Stomach (tissue), 9 donors: ENCODE data around the gene SYDE1. TPM values are rescaled to one million over a fixed set of nuclear protein-coding genes. Genes with fewer than 3 reads are reported as not detected.
"Not testable (repeated sequence)": the region's sequence is repeated elsewhere in the genome, so short reads cannot be mapped to it uniquely, and the experiment has no call there.

Experiments
- DNase-seq, 2 donors: peaks; one replicate each; pipeline versions ENCODE4 v3.0.0 to v3.0.0-alpha.2; 2013 to 2019
- H3K27ac ChIP-seq, 5 donors: fragments of 200-600 bp in 4 of 5; sonication (generic) in 4 of 5; one replicate each; pipeline ENCODE4 v1.5.1; 2013 to 2019; ENCODE audit warnings: mild to moderate bottlenecking in 1 of 5, moderate library complexity in 1 of 5
- H3K27me3 ChIP-seq, 3 donors: fragments of 200-600 bp; sonication (generic); one replicate each; pipeline ENCODE4 v1.5.1; 2017 to 2019; ENCODE audit warnings: mixed run types in 1 of 3
- H3K36me3 ChIP-seq, 4 donors: fragments of 200-600 bp; sonication (generic); 1 replicate in 3 of 4; 2 replicates in 1 of 4; pipeline ENCODE4 v1.5.1; 2016 to 2019
- H3K4me1 ChIP-seq, 4 donors: fragments of 200-600 bp; sonication (generic); one replicate each; pipeline ENCODE4 v1.5.1; 2016 to 2019
- H3K4me3 ChIP-seq, 4 donors: fragments of 200-600 bp; sonication (generic) in 3 of 4; one replicate each; pipeline ENCODE4 v1.5.1; 2016 to 2019; ENCODE audit warnings: mild to moderate bottlenecking in 1 of 4
- H3K9me3 ChIP-seq, 4 donors: fragments of 200-600 bp; sonication (generic); one replicate each; pipeline ENCODE4 v1.5.1; 2016 to 2019
- EP300 ChIP-seq: sonication (generic); formaldehyde crosslinking; IDR thresholded peaks from one replicate; pipeline ENCODE4 v1.6.1; 2017; ENCODE audit warnings: antibody characterized with exemption
- POLR2A ChIP-seq, 4 donors: fragments of 450-650 bp; IDR thresholded peaks; one replicate each; pipeline ENCODE4 v1.6.1; 2016; ENCODE audit warnings: antibody characterized with exemption in 4 of 4, control low read depth in 2 of 4, mild to moderate bottlenecking in 1 of 4, moderate library complexity in 1 of 4
- POLR2AphosphoS5 ChIP-seq, 3 donors: sonication (generic); formaldehyde crosslinking; IDR thresholded peaks; one replicate each; pipeline ENCODE4 v1.6.1; 2016; ENCODE audit warnings: antibody characterized with exemption in 3 of 3
- WGBS, 5 donors: extraction: QIAGEN DNeasy Blood & Tissue Kit in 3 of 5; methylation state at CpG; one replicate each; pipeline versions ENCODE4 v1.1.5 to v1.1.7; 2013 to 2018; 5-methylcytosine and 5-hydroxymethylcytosine counted together
- intact Hi-C: fragments of 100-400 bp; cut with DNase I; formaldehyde crosslinking; loops from one replicate; pipeline ENCODE4 v1.15.1; 2023; ENCODE audit warnings: low total_unique reads
- polyA plus RNA-seq, 3 donors: library from polyadenylated mRNA; stranded (reverse); fragments of 200-250 nt; gene quantifications; one replicate each; pipeline ENCODE4 v1.2.3, GENCODE V29; 2013
- total RNA-seq, 5 donors: library from RNA; depleted of rRNA; stranded (reverse); fragments of >200 nt; gene quantifications; one replicate each; pipeline versions ENCODE4 v1.1.0 to v1.2.3, GENCODE V29; 2014 to 2016
- TF ChIP-seq, protein P1 (sequence below), 7 experiments: fragments of 450-650 bp in 4 of 7; fragments of 200-600 bp in 3 of 7; sonication (generic) in 3 of 7; IDR thresholded peaks; one replicate each; pipeline ENCODE4 v1.5.1; 2016 to 2019; ENCODE audit warnings: antibody characterized with exemption in 7 of 7, control low read depth in 2 of 7, mild to moderate bottlenecking in 1 of 7
- donor health status: healthy with polysubstance abuse.
- donor health status: Bipolar disorder and iron deficiency.
- donor health status: healthy.

Gene SYDE1
- total and polyA plus RNA-seq, 8 donors, result 2.0 to 19.6 (median 9.6) TPM

GRCh38 chr19:15074371-15074770, 32.8 kb upstream of the SYDE1 start:
- TF ChIP-seq POLR2A (IDR thresholded peaks at IDR 0.05) (no peak), EP300 (no peak), POLR2AphosphoS5 (IDR thresholded peaks at IDR 0.05) (no peak)
- TF ChIP-seq, protein P1, sequence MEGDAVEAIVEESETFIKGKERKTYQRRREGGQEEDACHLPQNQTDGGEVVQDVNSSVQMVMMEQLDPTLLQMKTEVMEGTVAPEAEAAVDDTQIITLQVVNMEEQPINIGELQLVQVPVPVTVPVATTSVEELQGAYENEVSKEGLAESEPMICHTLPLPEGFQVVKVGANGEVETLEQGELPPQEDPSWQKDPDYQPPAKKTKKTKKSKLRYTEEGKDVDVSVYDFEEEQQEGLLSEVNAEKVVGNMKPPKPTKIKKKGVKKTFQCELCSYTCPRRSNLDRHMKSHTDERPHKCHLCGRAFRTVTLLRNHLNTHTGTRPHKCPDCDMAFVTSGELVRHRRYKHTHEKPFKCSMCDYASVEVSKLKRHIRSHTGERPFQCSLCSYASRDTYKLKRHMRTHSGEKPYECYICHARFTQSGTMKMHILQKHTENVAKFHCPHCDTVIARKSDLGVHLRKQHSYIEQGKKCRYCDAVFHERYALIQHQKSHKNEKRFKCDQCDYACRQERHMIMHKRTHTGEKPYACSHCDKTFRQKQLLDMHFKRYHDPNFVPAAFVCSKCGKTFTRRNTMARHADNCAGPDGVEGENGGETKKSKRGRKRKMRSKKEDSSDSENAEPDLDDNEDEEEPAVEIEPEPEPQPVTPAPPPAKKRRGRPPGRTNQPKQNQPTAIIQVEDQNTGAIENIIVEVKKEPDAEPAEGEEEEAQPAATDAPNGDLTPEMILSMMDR (IDR thresholded peaks at IDR 0.05), result no peak
- no peak overlapping the region for H3K4me3 ChIP-seq
- H3K4me1 ChIP-seq, result no peaks in the 10 kb centered on the region
- intact Hi-C loops, result no loop called here
- H3K27ac ChIP-seq, result no peak overlapping the region
- no peak for DNase-seq
- peaks cover 0 to 48% (median 0%) of the 10 kb centered on the region in 3 donors for H3K27me3 ChIP-seq
- WGBS, 5 donors, result 49 to 74% (median 53%) methylated on average over 2 of the region's 2 CpGs
- no peaks in the 10 kb centered on the region for H3K36me3 ChIP-seq
- H3K9me3 ChIP-seq, result no peaks in the 10 kb centered on the region

DNA sequence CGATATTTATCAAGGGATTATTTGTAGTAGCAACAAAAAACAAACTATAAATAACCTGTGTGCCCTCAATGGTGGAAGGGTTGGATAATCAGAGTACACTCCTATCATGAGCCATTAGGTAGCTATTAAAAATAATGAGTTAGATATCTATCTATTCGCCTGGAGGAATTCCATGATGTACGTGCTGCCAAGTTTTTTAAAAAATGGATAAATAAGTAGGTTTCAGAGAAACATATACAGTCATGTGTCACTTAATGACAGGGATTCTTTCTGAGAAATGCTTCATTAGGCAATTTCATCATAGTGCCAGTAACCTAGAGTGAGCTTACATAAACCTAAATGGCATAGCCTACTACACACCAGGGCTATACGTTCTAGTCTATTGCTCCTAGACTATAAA, 31.4 kb upstream of the SYDE1 start:
- no peak overlapping the region for H3K4me3 ChIP-seq
- no peaks in the 10 kb centered on the region for H3K9me3 ChIP-seq
- 78 to 87% (median 82%) methylated on average over 4 of the region's 4 CpGs for WGBS, 5 donors
- no peak overlapping the region for H3K27ac ChIP-seq
- intact Hi-C loops, result no loop called here
- no peaks in the 10 kb centered on the region for H3K4me1 ChIP-seq
- H3K27me3 ChIP-seq, result peaks cover 0 to 55% (median 3%) of the 10 kb centered on the region in 3 donors
- TF ChIP-seq POLR2AphosphoS5 (IDR thresholded peaks at IDR 0.05) (no peak), EP300 (no peak), POLR2A (IDR thresholded peaks at IDR 0.05) (no peak)
- TF ChIP-seq, protein P1 (IDR thresholded peaks at IDR 0.05), result no peak
- H3K36me3 ChIP-seq, result no peaks in the 10 kb centered on the region
- no peak for DNase-seq

DNA sequence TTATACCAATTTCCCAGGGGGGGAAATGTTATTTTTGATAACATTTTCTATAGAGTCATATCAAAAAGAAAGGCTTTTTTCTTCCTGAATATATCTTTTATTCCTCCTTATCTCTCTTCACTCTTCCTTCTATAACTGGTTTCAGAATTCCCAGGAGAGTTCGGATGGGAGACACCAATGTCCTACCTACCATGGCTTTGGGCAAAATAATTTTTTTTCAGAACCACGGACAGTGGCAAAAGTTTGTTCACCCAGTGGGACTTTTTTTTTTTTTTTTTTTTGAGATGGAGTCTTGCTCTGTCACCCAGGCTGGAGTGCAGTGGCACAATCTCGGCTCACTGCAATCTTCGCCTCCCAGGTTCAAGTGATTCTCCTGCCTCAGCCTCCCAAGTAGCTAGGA, 27.2 kb upstream of the SYDE1 start:
- H3K4me1 ChIP-seq, H3K9me3 ChIP-seq, H3K4me3 ChIP-seq, H3K27ac ChIP-seq, H3K36me3 ChIP-seq, DNase-seq, intact Hi-C loops: not testable (repeated sequence)
- peaks cover 0 to 76% (median 25%) of the 10 kb centered on the region in 3 donors for H3K27me3 ChIP-seq
- 55 to 70% (median 64%) methylated on average over 4 of the region's 4 CpGs for WGBS, 5 donors

- intact Hi-C loops, result no loop called here
- no peak within 1 kb of the TSS for H3K27ac ChIP-seq
- H3K36me3 ChIP-seq, result no peaks in the 10 kb centered on the region
- WGBS, 5 donors, result 65 to 68% (median 65%) methylated on average over 6 of the region's 6 CpGs
- TF ChIP-seq POLR2AphosphoS5 (IDR thresholded peaks at IDR 0.05) (no peak), EP300 (no peak)
- TF ChIP-seq, protein P1 (IDR thresholded peaks at IDR 0.05), result no peak
- no peak within 1 kb of the TSS for H3K4me3 ChIP-seq
- DNase-seq, result no peak
- peaks cover 0 to 87% (median 25%) of the 10 kb centered on the region in 3 donors for H3K27me3 ChIP-seq
- no peaks in the 10 kb centered on the region for H3K4me1 ChIP-seq
- no peaks in the 10 kb centered on the region for H3K9me3 ChIP-seq
These were observed 25.3 kb upstream of the SYDE1 start, which contains the start of gene OR1I1 for GRCh38 chr19:15081911-15082310. TSS of gene OR1I1 (plus strand) at chr19:15082211. CDS start at chr19:15087066, 4,855 bp downstream.

GRCh38 chr19:15087182-15087581, 20.0 kb upstream of the SYDE1 start:
- Histone ChIP-seq H3K4me3 (no peak overlapping the region), H3K27ac (no peak overlapping the region), H3K9me3 (no peaks in the 10 kb centered on the region), H3K36me3 (no peaks in the 10 kb centered on the region), H3K4me1 (peaks cover 0 to 6% (median 3%) of the 10 kb centered on the region in 4 donors), H3K27me3 (peaks cover 0 to 56% (median 12%) of the 10 kb centered on the region in 3 donors)
- TF ChIP-seq EP300 (no peak), POLR2AphosphoS5 (IDR thresholded peaks at IDR 0.05) (no peak), POLR2A (IDR thresholded peaks at IDR 0.05) (no peak)
- TF ChIP-seq, protein P1 (IDR thresholded peaks at IDR 0.05), result no peak
- 71 to 80% (median 78%) methylated on average over 11 of the region's 11 CpGs for WGBS, 5 donors
- intact Hi-C loops, result no loop called here
- no peak for DNase-seq
